NCI-H1048 (cell line): Measurements from ENCODE around the gene ARHGEF26.

Experiments used
- DNase-seq: peaks from one replicate; lab custom pipeline; 2025; lab: John Stamatoyannopoulos, UW

ARHGEF26 gene

DNA sequence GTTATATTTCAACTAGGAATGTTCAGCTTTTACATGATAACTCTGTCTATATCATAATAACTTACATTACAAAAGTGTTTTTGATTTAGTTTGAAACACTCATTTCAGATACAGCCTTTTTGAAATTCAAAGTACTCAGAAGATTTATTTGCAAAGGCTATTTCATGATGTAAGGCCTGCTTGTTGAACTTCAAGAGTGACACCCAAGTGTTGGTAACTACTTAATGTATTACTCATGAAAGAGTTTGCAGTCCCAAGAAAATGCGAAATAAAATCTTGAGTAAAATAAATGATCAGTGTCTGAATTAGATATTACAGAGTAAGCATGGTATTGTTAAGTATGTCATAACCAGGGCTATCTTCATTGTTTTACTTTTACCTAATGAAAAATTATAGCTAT lies 35.3 kb downstream of the ARHGEF26 start:
- DNase-seq, result no peak

DNA sequence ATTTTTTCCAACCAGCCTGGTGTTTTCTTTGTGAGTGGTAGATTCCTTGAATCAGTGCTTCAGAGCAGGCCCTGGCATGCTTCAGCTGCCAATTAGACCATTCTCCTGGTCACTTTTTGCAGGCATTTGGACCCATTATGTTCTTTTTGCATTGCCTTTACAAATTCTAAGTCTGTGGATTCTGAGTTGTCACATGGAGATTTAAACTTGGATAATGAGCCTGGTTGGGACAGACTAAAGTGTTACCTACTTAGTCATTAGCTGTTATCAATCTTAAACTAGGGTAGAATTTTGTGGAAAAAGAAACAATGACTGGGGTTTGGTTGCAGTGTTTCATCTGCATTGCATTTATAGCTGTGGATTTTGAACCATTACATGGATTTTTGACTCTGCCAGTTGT lies 40.6 kb downstream of the ARHGEF26 start:
- no peak for DNase-seq

DNA sequence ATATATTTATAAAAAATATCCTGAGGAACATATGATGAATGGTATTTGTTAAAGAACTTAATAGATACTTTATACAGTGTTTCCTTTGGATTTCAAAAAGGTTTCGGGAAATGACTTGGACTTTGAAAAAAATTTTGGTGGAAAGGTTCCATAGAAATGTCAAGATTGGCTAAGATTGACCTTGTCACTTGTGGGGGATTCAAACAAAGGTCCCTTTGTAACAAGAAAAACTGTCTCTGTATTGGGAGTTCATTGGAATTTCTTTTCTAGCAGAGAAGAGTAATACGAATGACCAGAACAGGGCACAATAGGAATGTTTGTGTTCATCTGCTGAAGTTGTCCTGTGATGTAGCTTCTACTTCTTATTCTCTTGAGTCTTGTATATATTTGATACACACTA lies 43.2 kb downstream of the ARHGEF26 start:
- no peak for DNase-seq

DNA sequence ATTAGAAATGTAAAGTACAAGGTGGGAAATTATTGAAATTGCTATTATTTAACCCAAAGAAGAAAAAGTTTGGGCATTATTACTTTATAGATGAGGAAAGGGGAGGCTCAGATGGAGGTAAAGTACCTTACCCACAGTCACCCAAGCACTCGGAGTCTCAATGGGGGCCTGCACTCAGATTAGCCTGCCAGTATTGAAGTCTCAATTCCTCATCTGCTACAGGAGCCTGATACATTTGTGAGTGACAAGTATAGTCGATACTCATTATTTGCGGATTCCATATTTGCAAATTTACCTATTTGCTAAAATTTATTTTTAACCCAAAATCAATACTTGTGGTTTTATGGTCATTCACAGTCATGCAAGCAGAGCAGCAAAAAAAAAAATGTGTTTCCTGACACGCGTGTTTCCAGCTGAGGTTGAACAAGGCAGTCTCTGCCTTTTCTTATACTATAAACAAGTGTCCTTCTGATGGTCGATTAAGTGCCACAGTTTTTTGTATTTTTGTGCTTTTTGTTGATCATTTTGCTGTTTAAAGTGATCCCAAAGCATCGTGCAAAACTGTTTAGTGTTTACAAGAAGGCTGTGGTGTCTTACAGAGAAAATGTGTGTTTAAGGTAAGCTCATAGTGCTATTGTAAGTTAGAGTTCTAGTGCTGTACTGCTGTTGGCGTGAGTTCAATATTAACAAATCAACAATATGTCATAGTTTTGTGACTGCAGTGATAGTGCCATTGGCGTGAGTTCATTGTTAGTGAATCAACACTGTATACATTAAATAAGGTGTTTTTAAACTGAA lies 48.0 kb downstream of the ARHGEF26 start:
- DNase-seq, result no peak

DNA sequence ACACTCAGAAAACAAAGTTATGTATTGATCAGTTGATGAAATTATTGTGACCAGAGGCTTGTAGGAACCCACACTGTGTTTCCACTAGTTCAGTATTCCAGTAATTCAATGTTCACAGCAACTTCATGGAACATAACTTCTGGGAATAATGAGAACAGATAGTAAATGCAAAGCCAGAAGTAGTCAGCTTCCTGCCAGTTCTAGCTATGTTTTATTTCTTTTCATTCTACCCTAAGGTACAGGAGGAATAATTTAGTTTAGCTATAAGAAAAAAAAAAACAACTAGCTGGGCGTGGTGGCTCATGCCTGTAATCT lies 48.6 kb downstream of the ARHGEF26 start:
- no peak for DNase-seq

DNA sequence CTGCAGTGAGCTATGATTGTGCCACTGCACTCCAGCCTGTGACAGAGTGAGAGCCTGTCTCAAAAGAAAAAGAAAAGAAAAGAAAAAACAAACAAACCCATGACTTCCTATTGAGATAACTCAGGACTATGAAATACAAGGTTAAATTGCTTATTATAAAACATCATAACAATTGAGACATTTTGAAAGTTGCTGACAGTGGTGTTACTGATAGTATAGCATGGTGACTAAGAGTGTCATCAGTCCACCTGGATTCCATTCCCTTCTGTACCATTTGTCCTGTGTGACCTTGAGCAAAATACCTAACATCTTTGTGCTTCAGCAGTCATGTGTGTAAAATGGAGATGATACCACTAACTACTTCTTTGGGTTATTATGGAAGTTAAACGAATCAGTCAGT lies 49.1 kb downstream of the ARHGEF26 start:
- DNase-seq, result no peak

DNA sequence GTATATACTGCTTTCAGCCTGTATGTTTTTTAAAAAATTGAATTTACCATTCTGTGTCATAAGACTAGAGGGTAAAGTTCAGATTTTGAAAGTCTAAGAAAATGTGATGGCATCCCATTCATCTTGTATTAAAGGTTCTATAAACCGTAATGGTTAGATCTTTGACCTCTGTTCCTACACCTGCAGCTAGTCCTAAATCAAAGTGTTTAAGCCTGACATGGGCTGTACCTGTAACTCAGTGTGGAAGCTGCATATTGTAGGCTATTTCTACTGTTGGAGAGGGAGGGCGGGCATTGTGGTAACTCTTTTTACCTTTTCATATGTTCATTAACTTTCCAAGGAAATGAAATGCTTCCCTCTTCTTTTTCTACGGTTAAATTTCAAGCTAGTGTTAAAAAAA lies 53.9 kb downstream of the ARHGEF26 start:
- DNase-seq, result no peak

DNA sequence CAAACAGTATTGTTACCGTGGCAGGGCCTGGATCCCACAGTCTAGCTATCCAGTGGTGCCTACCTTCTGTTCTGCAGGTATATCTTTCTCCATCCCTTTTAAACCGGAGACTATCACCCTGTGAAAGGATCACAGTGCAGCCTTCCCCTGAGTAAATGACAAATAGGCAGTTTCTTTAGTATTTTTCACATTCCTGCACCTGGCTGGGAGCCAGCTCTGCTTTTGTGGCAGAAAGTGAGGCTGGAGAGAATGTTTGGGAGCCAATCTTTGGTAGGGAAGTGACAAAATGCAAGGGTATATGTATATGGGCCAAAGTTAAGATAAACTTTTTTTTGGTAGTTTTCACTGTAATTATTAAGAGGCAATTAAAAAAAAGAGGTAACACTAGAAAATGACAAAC lies 54.8 kb downstream of the ARHGEF26 start:
- no peak for DNase-seq

DNA sequence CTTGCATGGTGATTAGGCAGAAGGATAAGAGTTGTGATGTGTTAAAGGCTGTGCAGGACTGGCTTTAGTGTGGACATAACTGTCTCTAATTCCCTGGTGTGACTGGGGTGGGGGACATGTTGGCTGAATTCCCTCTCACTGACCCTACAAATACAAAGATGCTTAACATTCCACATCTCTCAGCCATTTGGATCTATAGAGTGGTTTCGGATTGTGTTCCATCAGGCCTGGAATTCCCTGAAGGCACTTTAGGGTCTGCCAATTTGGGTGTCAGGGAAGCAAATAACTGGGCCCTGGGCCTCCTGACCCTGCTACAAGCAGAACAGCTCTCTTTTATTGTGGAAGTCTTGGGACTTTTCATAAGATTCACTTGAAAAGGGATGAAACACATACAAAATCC lies 56.2 kb downstream of the ARHGEF26 start:
- no peak for DNase-seq

DNA sequence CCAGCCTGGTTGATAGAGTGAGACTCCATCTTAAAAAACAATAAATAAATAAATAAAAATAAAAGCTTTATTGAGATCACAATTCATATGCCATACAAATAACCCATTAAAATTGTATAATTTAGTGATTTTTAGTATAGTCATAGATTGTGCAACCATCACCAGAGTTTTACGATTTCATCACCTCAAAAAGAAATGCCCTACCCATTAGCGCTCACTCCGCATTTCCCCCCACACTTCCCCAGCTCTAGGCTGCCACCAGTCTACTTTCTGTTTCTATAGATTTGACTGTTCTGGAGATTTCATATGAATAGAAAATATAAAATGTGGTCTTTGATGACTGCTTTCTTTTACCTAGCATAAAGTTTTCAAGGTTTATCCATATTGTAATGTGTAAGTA lies 57.0 kb downstream of the ARHGEF26 start:
- DNase-seq, result no peak

DNA sequence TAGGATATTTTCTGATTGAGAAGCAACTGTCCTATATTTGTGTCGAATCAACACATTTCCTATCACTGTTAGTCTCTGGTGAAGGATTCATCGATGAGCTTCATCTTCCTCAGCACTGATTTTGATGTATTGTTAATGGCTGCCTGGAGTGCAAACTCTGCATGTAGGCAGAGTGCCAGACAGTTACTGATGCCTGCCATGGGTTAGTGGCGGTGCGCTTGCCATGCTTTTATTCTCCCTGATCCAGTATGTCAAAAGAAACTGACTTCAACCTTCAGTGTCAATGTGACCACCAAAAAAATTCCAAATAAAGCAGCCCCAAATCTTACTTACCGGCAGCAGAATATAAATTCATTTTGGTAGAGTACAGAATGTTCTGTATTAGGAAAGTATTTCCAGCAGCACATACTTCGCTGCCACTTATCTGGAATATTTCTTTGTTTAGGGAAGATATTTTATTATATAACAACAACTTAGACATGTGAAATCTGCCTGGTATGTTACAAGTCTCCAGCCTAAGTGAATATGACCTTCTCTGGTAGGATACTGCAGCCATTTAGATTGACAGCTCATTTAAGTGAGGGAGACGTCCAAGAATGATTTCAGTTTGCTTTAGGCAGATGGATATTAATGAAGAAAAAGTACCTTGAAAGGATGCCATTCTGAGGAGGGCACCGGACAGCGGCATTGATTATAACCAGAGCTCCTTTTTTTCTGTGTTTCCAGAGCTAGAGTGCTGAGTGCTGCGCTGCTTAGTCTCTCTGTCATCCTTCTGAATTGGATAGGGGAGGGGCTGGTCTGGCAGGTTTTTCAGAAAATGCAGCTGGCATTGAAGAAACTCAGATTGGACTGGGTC lies 59.9 kb downstream of the ARHGEF26 start:
- DNase-seq, result no peak

DNA sequence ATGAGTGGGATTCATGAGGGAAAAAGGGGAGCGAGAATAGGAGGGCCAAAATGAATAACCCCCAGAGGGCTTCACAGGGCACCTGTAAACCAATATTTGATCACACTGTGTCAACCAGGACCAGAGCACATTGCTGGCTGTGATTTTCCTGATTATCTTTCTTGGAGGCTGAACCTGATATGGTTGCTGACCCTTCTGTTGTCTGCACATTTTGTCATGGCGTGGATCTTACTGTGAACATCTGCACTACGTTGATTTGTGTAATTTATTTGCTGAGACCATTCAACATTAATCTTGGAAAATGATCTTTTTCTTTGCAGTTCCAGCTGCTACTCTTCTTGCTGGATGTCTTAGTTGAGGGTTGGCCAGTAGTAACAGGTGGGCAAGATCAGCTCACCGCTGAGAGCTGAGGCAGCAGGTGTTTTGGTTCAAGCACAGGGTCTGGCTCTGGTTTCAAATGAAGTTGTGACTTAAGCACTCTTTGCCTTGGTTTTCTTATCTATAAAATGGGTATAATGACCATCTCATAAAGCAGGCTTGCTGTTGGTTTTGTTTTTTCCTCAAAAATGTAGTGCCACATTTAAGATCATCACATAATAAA lies 61.2 kb downstream of the ARHGEF26 start:
- no peak for DNase-seq

DNA sequence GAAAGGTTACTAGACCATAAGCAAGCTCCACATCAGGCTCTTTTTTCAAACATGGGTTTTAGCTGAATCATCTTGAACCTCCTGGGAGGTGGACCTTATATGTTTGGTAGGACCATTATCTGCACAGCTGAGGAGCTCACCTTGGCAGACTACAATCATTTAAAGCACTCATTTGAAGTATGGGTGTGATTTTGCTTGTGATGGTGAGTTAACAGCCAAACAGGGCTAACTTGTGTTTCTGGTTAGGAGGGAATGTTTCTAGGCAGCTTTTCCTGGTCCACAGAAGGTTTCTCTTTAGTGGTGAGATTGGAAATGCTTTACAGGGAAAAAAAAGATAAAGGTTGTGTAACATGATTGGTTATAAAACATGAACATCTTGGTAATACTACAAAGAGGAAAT lies 61.8 kb downstream of the ARHGEF26 start:
- DNase-seq, result no peak

DNA sequence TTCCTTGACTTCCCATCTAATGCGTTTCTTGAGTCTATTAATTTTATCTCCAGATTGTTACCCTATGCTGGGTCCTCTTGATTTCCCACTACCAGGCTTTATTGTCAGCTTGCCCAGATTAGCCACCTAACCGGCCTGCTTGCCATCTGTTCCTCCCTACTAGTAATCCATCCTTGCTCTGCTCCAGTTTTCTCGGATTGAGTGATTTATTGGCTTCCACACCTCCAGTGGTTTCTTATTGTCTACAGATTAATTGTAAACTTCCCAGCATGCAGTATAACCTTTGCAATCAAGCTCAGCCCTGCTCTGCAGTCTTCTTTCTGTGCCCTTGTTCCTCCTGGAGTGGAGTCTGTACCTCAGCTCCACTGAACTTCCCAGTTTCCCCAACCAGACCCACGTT lies 63.4 kb downstream of the ARHGEF26 start:
- DNase-seq, result no peak

DNA sequence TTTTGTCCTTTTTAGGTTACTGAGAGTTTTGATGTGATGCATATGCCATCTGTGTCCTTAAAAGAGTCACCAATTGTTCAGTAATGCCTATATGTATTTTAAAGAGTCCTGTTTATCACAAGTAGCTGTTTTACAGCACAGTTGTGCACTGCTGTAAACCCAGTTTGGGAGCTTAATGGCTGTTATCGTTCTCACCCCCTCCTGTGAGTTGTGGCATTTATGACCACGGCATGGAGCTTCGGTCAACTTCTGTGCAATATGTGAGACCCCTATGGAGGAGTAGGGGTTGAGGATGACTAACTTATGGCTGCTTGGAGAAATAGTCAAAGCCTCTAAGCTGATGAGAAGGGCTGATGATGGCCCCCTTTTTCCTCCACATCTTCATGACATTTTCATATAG lies 67.2 kb downstream of the ARHGEF26 start:
- DNase-seq, result no peak

DNA sequence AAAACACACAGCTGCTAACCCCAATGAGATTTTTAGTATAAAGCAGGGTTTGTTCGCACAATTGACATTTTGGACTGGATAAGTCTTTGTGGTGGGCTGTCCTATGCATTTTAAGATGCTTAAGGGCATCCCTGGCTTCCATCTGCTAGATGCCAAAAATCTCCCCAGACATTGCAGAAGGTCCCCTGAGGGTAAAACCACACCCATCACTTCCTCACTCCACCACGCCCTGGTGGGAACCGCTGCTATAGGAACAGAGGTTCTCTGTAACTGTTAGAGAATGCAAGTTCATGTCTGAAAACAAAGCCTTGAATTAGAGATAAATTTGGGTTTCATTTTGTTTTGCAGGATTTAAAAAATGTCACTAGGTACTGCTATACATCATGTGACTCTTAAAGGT lies 67.7 kb downstream of the ARHGEF26 start:
- no peak for DNase-seq

DNA sequence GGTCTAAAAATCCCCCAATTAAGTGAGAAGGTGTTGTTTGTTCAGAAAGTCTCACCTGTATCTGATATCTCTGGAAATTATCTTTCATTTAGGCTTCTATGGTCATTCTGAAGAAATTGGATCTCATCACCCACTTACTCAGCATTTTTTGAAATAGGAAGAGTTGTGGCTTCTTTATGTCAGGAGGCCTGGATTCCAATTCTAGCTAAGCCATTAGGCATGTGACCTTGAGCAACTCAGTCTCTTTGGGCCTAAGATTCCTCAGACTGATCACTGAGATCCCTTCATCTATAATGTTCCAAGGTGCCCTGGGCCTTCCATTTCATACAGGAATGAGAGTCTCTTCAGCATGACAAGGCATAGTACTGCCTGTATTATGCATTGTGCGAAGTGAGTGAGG lies 70.3 kb downstream of the ARHGEF26 start:
- DNase-seq, result no peak

DNA sequence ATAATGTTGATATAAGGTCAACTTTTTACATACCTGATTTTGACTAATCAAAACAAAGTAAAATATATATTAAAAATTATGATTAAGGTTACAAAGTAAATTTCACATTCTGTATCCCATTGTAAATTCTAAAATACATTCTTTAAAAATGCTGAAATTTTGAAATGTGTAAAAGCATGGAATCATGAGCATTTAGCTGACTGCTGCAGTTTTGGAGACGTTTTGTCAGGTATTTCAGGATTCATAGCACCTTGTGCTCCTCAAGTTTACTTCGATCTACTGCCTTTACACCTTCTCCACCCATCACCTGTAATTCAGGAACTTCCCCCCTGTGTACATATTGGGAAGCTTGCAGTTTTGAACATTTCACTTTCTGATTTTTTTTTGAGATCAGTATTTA lies 71.0 kb downstream of the ARHGEF26 start:
- no peak for DNase-seq

DNA sequence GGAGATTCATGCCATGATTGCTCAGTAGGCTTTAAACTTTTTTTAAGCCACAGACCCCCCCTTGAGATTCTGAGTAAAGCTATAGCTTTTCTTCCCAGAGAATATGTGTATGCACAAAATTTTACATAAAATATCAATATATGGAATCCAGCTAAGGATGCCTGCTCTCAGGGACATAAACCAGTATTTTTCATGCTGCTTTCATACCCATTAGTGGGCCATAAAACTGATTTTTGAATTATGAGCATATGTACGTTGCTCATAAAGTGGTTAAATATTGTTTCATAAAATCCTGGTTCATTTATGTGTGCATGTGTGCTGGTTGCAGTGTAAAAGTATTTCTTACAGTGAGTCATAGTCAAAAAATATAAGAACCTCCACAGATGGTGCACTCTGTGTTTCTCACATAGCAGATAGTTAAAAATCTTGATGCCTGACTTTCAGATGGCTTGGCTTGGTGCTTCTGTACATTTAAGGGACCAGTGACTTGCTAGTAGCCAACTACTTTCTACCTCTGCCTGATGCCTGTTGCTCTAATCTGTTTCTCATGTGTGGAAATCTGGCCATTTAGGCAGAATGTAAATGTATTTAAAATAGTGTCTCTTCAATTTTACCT lies 71.9 kb downstream of the ARHGEF26 start:
- DNase-seq, result no peak

DNA sequence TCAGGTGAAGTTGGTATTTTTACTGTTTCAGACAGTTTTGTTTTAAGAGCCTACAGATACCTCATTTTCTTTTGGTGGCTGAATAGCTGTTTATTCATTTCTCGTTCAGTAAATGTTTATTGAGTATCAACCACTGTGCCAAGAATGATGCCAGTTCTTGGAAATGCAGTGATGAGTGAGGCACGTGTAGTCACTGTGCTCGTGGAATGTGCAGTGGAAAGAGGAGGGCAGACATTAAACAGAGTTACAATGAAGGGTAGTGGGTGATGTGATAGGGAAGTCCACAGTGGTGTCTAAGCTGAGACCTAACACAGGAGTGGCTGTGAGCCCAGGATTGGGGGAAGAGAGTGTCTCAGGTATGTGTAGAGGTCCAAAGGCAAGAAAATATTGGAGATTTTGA lies 73.7 kb downstream of the ARHGEF26 start:
- no peak for DNase-seq

DNA sequence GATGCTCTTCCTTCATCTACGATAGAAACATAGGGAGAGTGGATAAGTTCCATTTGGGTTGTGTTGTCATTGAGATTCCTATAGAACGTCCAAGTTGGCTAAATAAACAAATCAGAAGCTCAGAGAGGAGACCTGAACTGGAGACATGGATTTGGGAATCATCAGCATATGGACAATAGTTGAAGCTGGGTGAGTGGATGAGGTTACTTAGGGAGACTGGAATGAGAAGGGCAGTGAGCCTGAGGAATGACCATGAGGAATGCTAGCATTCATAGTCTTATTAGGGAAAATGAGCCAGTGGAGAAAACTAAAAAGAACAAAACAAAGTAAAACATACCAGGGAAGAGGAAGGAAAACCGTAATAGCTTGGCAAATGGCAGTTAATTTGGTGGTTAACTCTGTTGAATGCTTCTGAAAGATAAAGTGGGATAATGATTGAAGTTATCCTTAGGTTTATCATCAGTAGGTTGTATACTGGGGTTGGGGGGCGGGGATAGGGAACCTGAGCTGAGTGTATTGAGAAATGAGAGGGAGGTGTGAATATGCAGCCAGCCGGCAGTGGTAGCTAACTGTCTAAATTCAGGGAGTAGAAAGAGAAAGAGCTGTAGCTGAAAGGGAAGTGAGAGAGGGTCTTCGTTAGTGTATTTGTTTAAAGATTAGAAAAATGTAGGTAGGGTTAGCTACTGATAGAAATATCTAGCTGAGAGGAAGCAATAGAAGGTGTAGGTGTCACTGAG lies 74.6 kb downstream of the ARHGEF26 start:
- DNase-seq, result no peak

DNA sequence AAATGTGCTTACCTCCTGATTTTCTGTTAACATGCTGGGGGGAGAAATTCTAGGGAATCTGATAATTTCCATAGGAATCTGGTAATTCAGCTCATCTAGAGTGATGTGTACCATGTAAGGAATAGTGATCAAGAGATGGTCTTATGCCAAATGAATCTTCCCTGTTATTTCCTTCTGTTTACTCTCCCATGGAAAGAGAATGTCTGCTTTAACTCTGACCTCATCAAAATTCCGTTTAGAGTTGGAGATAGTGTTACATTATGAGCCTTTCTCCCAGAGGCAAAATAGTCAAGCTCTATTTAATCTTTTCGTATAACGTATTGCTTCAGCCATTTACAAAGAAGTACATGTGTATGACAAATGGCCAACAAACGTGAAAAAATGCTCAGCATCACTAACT lies 76.6 kb downstream of the ARHGEF26 start:
- no peak for DNase-seq
